GM23248 (cell line): ENCODE measurements around the gene PDE4C.

ENCODE experiments used
- EZH2 ChIP-seq: fragments of 200-600 bp; sonication (generic); IDR thresholded peaks from 2 replicates; pipeline ENCODE4 v1.6.1; 2018; ENCODE audit warnings: antibody characterized with exemption, mild to moderate bottlenecking; ENCODE audit not compliant: insufficient read depth, poor library complexity, severe bottlenecking
- EZH2phosphoT487 ChIP-seq: fragments of 200-600 bp; sonication (generic); IDR thresholded peaks from 2 replicates; pipeline ENCODE4 v1.6.1; 2018; ENCODE audit warnings: antibody characterized with exemption, moderate library complexity, mild to moderate bottlenecking, low read depth; ENCODE audit not compliant: insufficient read depth

GRCh38 chr19:18202397-18202777 lies 23.9 kb downstream of the PDE4C start:
- TF ChIP-seq EZH2 = no peak
- TF ChIP-seq EZH2phosphoT487 = no peak
